ENCODE data around the gene RFC1.

- TF ChIP-seq CTCF (conservative IDR thresholded peaks at IDR 0.05; ENCODE audit: low read depth, low read length) = no peak
- no peak for TF ChIP-seq RAD21 (IDR thresholded peaks at IDR 0.05; ENCODE audit: low read length)
- no peak for TF ChIP-seq MXI1 (IDR thresholded peaks at IDR 0.05; ENCODE audit: borderline replicate concordance, low read depth, low read length)
- TF ChIP-seq MAZ (IDR thresholded peaks at IDR 0.05; ENCODE audit: borderline replicate concordance, low read depth, low read length) = no peak
- TF ChIP-seq NFE2L2 (IDR thresholded peaks at IDR 0.05; ENCODE audit: low read depth, low read length) = no peak
- TF ChIP-seq SMC3 (IDR thresholded peaks at IDR 0.05; ENCODE audit: low read depth, low read length) = no peak
- no peak for TF ChIP-seq POLR2A (IDR thresholded peaks at IDR 0.05; ENCODE audit: low read depth, low read length)
- TF ChIP-seq RFX5 (IDR thresholded peaks at IDR 0.05; ENCODE audit: low read depth, low read length) = no peak
- no peak for TF ChIP-seq CEBPB (IDR thresholded peaks at IDR 0.05; ENCODE audit: low read depth, low read length)
- TF ChIP-seq RCOR1 (IDR thresholded peaks at IDR 0.05; ENCODE audit: insufficient replicate concordance, low read length) = no peak
- TF ChIP-seq ELK1 (IDR thresholded peaks at IDR 0.05; ENCODE audit: borderline replicate concordance, low read depth, low read length) = no peak
These were observed 16.8 kb downstream of the RFC1 start for GRCh38 chr4:39349326-39349725.

Data from IMR-90 (cell line).